Activated T-cell treated with anti-CD3 and anti-CD28 coated beads, Interleukin-2, amount 50 U/mL, for 48 hours (primary cell): ENCODE measurements around the gene LIMCH1.

Experiments used
- DNase-seq, 2 experiments: peaks; one replicate each; pipeline ENCODE4 v3.0.0-alpha.2; 2020

The LIMCH1 gene

DNA sequence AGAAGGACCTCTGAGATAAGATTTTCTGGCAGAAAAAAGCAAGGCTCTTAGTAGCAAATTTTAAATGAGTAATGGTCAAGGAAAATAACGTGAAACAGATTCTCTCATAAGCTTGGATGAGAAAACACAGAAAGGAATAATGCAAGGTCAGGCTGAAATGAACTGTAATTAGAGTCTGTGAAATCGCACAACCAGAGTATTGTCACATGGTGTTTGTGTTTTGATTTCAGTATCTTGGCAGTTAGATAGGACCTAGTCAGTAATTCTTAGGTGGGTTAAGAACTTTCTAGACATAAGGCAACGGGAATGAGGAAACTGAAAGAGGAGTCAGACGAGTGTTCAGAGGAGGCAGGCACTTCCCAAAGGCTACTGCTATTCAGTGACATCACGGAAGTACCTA is 34.6 kb downstream of the LIMCH1 start:
- DNase-seq: no peak

DNA sequence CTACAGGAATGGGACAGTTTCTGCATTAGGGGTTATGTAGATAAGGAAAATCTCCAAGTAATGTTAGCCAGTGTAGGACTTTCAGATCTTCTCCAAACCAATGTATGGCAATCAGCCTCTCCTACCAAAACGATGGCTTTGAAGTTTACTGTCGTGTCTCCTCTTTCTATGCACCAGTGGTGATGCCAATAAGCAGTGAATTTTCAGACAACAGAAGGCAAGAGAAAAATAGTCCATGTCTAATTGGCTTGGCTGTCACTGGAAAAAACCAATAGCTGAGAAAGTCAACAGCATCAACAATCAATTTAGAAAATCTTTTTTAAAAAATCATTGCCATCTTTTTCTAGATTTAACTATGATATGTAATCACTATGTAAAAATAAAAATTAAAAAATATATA is 35.0 kb downstream of the LIMCH1 start:
- DNase-seq: no peak

DNA sequence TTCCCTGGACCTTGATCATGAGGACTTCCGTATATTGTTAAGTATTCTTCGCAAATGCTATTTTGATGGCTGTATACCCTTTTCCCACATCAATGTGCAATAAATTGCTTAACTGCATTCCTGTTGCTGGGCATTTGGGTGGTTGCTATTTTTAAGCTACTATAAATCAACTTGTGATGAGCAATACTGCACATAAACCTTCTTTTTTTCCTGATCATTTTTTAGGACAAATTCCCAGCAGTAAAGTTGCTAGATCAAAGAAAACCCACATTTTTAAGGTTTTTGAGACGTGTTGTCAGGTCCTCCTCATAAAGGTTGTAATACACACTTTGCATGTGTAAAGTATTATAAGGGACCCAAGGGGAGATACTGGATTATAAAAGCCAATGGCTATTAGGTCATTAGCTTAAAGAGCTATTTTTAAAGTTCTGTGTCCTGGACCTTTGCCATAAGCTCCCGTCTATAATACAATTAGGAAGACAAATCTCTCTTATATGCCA is 35.6 kb downstream of the LIMCH1 start:
- no peak for DNase-seq

DNA sequence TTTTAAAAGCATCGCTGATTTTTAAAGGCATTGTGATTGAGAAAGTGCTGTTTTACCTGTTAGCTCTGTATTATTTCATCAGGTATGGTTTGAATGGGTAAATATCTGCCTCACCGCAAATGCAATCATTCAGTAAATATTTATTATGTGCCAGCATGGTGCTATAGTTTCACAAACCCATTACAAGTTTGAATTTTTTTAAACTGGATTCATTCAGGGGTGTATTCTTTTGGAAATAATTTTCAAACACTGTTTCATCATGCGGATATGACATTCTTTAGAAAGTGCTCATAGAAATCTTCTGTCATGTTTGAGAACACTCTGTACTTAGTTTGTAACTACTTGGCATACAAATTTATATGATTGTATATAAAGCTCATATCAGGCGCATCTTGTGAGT is 37.2 kb downstream of the LIMCH1 start:
- no peak for DNase-seq

DNA sequence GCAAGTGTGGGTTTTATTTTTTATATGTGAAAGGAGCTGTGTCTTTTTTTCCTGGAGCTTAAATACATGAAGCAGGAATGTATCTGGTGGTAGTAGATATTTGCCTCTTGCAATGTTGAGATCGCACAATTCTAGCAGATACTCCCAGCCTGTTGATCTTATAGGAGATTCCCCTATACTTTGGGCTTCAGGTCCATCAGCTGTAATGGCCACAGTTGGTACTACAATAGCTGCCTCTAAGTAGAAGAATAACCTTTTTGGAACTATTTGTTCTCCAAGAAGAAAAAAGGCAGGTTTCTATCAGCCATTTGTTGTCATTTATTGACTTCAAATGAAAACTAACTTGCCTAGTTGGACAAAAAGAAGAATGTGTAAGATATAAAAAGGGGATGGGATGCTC is 37.7 kb downstream of the LIMCH1 start:
- no peak for DNase-seq

DNA sequence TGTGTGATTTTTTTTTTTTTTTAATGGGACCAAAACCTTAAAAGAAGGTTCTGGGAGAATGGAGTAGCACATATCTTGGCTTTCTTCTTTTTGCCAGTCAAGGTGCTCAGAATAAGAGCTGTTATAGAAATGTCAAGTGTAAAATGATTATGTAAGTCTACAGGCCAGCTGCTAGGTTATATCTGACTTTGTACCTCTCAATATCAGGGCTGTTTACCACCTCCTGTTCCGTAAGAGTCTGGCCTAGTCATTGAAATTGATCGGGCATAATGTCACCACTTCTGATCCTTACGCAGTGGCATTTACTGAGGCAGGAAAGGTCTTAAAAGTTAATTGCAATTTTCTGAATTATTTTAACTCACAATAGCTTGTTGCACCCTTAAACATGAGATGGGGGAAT is 41.1 kb downstream of the LIMCH1 start:
- DNase-seq: no peak

DNA sequence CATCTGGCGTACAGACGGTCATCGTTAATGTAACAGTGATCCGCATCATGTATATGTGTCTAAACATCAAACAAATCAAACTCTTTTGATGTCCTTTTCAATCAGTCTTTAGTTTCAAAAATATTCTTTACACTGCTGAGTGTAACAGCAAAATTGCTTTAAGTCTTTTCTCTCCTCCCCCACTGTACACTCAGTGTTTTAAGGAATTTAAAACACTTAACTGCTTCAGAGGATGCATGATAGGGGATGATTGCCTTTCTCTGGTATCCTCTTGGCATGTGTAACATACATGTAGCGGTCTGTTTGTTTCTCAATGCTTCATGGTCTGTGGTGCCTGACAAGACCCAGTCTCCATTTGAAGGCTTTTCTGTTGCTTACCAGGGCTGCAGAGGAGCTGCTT is 41.6 kb downstream of the LIMCH1 start:
- no peak for DNase-seq

DNA sequence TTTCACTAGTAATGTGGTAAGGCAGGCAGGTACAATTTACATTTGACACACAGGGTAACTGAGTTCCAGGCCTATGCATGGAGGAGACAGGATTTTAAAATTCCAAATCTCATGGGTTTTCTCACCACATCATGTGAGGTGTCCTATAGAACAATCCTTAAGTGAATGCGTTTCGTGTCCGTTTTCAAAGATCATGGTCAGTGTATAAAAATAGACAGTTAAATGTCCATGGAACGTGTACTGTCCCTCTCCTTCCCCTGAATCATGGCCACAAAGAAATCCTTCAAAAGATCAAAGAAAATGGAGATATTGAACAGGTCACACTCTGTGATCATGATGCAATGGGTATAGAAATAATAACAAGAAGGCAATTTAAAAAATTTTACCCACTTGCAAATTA is 42.0 kb downstream of the LIMCH1 start:
- DNase-seq: no peak

DNA sequence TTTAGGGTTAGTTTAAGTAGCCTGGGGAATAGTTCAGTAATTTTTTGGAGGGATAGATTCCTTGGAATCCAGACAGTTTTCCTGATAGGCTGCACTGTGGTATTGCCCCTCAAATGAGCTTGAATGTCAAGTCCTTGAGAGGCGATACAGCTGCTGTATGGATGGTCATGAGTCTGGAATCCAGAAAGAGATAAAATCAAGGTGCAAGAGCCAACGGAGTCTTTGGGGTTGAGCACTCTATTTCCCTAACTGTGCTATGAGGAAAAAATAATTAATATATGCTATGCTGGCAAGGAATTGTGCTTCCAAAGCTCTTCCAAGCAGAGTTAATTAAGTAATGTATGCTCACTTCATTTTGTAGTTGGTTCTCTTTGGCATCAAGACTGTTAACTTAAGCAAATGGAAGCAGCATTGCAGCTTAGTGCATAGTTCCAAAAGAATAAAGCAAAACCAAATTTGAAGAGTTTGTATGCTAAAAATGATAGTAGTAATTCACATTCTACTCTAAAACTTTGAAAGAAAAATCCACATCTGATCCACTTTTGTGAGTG is 48.8 kb downstream of the LIMCH1 start:
- no peak for DNase-seq

DNA sequence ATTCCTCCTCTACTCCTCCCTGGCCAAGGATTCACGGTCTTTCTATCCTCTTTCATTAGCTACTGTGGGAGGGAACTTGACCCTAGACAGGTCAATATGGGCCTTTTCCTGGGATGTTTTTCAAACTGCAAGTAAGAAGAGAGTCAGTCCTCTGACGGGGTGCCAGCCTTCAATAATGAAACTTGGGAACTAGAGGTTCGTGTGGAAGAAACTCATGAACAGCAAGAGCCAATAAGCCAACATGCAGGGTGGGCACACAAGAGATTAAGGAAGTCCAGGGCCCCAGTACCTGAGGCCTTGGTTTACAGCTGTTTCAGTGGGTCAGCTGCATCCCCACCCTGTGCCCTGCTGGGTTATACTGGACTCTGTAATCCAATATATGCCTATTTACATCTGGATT is 49.3 kb downstream of the LIMCH1 start:
- DNase-seq: no peak

DNA sequence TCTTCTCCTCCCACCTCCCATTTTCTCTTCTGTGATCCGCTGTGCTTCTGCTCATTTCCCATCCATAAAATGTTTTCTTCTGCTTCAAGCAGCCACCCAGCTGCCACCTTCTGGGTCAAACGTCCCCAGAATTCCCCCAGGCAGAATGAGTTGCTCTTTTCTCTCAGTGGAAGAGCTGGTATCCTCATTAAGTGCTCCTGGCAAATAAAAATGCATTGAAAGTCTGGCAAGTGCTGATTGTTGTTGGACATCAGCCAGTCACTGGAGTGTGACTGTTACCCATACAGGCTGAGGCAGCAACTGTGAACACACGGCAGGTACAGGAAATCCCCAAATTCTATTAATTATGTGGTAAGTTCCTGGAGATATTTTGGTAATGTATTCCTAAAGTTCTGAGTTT is 52.6 kb downstream of the LIMCH1 start:
- no peak for DNase-seq

DNA sequence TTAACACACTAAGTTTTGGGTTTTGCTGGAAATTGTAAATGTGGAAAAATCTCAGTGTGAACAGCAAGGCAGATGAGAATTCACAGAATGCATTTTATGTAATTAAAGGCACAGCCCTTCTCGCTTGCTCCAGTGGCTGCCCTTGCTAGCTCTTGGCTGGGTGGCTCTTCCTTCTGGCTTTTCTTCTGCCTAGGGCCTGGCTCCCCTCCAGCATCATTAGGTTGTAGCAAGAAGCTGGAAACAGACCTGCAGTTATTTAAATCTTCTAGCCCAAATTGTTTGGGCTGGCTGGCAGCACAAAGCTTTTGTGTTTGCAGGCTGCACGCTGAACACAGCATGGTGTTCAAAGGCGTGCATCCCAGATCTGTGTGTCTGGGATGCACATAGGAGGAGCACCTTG is 56.5 kb downstream of the LIMCH1 start:
- no peak for DNase-seq

DNA sequence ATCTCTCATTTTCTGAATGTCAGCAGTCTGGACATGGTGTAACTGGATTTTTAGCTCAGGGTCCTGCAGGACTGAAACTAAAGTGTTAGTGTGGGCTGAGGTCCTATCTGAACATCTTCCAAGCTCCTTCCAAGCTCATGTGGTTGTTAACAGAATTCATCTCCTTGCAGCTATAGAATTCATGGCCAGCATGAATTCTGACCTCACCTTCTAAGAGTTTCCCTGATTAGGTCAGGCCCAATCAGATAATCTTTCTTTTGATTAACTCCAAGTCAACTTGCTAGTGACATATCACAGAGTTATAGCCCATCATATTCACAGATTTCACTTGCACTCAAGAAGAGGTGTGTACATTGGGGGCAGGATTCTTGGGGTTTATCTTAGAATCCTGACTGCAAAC is 59.5 kb downstream of the LIMCH1 start:
- no peak for DNase-seq

DNA sequence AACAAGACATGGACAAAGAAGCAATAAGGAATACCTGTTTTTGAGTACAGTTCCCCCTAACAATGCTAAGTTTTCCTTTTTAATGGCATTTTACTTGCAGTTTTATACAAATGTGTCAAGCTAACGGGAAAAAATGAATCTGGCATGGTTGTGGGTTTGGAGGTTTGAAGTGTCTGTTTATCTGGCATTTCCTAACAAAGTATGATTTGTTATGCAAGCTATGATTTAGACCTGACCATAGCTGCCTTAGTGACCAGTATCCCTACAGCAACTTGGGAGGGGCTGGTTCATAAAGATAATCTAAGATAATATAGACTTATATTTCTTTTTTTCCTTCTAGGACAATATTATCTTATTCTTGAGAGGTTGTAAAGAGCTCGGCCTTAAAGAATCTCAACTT is 60.6 kb downstream of the LIMCH1 start:
- DNase-seq: no peak

DNA sequence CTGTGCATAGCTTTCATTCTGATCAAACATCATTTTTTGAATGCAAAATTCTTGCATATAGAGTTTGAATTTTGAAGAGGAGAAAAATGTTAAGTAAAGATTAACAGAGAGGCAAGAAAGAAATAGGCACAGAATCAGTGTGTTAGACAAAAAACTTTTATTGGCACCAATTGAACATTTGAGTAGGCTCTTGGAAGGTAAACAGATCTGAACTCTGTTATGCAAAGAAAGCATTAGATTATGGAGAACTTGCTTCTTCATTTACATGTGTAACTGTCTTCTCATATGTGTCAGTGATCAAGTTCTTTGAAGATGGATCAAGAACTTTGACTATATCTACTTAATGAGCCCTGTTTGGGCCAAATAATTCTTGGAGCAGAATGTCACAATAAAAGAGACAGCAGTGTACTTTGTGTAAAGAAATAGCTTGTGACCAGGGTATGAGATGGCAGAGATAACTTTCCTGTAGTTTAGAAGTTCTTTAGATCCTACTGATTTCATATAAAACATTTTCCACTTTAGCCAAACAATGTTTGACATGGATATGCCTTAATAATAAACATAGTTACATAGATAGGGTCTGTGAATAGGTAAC is 61.3 kb downstream of the LIMCH1 start:
- DNase-seq: no peak

DNA sequence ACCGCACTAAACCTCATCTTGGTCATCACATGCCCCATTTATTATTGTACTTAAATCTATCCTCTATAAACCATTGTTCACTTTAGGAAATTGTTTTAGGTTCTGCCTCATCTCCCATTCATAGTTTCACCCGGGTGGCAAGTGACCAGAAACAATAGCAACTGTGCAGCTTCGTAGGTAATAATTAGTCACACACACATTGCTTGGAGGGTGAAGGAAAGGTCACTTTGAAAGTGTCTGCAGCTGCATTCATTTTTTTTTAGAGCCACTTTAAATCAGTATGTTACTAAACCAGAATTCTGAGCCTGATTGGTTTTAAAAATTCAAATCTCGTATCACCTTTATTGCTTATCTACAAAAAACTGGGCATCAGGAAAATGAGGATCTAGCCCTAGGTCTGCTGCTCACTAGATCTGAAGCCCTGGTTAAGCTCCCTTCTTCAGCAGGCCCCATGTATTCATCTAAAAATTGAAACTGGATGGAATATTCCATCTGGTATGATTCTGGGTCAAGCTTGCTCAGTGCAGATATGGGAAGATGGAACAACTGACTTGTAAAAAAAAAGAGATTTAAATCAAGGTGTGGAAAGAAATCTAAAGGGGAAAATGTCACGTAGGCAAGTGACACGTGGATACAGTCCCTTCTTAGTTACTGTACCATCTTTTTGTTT is 62.4 kb downstream of the LIMCH1 start:
- DNase-seq: no peak

DNA sequence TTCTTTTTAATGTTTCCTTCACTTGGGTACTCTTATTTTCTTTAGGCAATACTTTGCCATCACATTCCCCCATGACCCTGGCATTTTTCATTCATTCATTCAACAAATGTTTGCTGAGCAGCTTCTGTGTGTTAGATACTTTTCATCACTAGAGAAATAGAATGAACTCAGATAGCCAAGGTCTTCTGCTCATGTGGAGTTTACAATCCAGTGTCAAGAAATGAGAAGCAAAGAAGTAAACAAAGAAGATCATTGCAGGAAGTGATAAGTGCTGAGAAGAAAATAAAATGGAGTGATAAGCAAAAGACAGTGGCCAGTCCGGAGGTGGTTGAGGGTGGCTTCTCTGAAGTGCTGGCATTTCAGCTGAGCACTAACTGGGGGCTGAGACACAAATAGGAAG is 63.1 kb downstream of the LIMCH1 start:
- DNase-seq: no peak

DNA sequence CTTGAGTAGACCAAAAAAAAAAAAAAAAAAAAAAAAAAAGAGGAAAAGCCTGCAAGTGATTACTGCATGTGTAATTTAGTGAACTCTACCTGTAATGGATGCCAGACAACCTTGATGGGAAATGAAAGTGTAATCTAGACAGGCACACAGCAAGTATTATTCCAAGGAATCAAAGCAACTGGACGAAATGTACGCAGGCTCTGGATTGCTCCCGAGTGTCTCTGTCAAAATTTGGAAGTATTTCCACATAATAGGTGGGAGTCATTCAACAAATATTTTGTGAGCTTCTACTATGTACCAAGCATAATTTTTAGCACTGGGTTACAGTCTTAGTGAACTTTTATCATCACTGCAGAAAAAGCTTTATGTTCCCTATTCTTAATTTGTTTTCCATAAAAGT is 64.2 kb downstream of the LIMCH1 start:
- no peak for DNase-seq

DNA sequence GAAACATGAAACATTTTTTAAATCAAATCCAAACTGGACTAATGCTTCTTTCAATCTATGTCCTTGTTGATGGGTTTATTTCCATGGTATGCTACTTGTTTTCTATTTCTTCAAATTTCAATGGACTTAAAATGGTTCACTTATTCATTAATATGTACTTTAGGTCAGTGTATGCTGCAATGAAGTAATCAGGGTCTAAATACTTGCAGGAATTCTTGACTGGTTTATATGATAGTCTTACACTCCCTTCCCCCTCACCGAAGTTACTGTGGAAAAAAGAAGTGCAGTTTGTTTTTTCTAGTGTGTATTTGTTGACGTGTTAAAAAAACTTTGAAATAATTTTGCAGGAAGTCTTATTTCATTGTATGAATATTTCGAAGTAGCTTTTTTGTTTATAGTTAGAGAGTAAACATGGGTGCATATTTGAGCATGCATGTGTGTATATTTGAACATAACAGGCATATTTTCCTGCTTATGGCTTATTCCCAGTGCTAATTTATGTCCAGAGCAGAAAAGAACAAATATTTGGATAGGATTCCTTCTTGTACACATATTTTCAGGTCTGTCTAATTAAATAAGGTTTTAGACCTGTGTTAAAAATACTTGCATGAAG is 65.0 kb downstream of the LIMCH1 start:
- DNase-seq: no peak

DNA sequence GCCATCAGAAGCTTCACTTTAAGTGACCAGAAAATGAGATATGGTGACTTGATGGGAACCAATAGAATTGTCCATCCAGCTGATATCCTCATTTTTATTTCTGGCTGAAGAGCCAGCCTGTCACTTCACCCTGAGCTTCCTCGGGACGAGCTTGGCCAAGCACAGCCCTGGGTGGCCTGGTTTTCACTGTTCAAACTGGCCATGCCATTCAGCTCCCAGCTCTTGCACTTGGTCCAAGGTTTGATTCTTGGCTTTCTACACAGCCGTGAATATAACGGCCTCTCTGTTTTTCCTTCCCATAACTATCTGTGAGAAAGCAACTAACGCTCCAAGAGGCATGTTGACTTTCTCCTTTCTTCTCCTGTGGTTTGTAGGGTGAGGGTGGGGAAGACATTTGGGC is 71.9 kb downstream of the LIMCH1 start:
- no peak for DNase-seq

DNA sequence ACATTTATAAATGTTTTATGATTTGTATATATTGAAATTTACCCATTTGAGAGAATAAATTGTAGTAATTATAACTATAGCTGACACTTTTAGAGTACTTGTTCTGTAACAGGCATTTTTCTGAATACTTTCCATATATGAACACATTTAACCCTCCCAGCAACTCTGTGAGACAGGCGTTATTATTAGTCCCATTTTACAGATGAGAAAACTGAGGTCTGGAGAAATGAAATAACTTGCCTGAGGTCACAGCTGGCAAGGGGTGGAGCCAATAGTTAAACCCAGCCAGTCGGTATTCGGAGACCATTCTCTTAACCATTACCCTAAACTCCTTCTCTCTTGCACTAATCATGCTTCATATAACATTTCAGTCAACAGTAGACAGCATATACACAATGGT is 72.5 kb downstream of the LIMCH1 start:
- DNase-seq: no peak

DNA sequence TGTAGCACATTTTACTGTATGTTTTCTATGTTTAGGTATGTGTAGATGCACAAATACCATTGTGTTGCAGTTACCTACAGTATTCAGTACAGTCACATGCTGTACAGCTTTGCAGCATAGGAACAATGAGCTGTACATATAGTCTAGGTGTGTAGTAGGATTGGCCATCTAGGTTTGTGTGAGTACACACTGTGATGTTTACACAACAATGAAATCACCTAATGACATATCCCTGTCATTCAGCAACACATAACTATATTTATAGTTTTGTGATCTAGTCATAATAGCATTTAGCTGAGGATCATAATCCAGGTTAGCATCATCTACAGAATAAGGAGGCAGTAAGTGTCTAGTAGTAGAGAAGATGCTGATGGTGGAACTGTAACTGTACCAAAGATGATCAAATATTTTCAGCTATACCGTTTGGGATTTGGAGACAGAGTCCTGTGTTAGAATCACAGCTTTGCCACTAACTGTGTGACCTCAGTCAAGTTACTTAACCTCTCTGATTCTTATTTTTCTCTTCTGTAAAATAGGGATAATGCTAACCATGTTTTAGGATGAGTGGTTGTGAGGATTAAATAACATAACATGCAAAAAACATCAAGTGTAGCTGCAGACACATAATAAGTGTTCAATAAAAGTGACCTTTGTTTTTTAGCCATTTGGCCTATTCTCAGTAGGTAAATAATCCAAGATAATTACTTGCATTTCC is 73.3 kb downstream of the LIMCH1 start:
- no peak for DNase-seq
